Transverse colon (tissue), 4 donors: ENCODE measurements around the gene TMEM229B. TPM values are rescaled to one million over a fixed set of nuclear protein-coding genes. Genes with fewer than 3 reads are reported as not detected.
A peak's percentile ranks its signal among the peaks of the same experiment; 100 is the strongest.

Experiments used
- DNase-seq: peaks from one replicate; pipeline ENCODE4 v3.0.0-alpha.2; 2019
- H3K27ac ChIP-seq, 4 donors: fragments of 200-600 bp; sonication (generic); 2 replicates each; pipeline ENCODE4 v1.5.1; 2016 to 2018; ENCODE audit warnings: inconsistent platforms in 4 of 4
- H3K27me3 ChIP-seq: fragments of 200-600 bp; sonication (generic); 2 replicates; pipeline ENCODE4 v1.5.1; 2017; ENCODE audit warnings: inconsistent platforms
- H3K36me3 ChIP-seq, 4 donors: fragments of 200-600 bp; sonication (generic); 2 replicates each; pipeline ENCODE4 v1.5.1; 2017 to 2019; ENCODE audit warnings: inconsistent platforms in 4 of 4
- H3K4me1 ChIP-seq, 4 donors: fragments of 200-600 bp; sonication (generic); 2 replicates each; pipeline ENCODE4 v1.5.1; 2017 to 2020; ENCODE audit warnings: inconsistent platforms in 4 of 4
- H3K4me3 ChIP-seq, 4 donors: fragments of 200-600 bp; sonication (generic); 1 replicate in 1 of 4; 2 replicates in 3 of 4; pipeline versions ENCODE4 v1.5.1 to v1.6.1; 2017 to 2019; ENCODE audit warnings: inconsistent platforms in 4 of 4
- H3K9me3 ChIP-seq, 2 donors: fragments of 200-600 bp; sonication (generic); 2 replicates each; pipeline ENCODE4 v1.5.1; 2017 to 2019; ENCODE audit warnings: inconsistent platforms in 2 of 2
- CTCF ChIP-seq, 5 experiments: fragments of 200-600 bp in 3 of 5; fragments of 450-650 bp in 2 of 5; sonication (generic) in 3 of 5; IDR thresholded peaks; 1 replicate in 2 of 5; 2 replicates in 3 of 5; pipeline ENCODE4 v1.5.1; 2016 to 2017; ENCODE audit warnings: antibody characterized with exemption in 5 of 5, inconsistent platforms in 3 of 5, mild to moderate bottlenecking in 2 of 5, moderate library complexity in 1 of 5
- EP300 ChIP-seq: sonication (generic); formaldehyde crosslinking; IDR thresholded peaks from one replicate; pipeline ENCODE4 v1.6.1; 2017; ENCODE audit warnings: antibody characterized with exemption, low read depth
- POLR2A ChIP-seq: fragments of 450-650 bp; IDR thresholded peaks from one replicate; pipeline ENCODE4 v1.6.1; 2016; ENCODE audit warnings: antibody characterized with exemption, mild to moderate bottlenecking, moderate library complexity
- POLR2AphosphoS5 ChIP-seq, 3 donors: sonication (generic); formaldehyde crosslinking; IDR thresholded peaks; one replicate each; pipeline ENCODE4 v1.6.1; 2016; ENCODE audit warnings: antibody characterized with exemption in 3 of 3
- WGBS, 2 donors: methylation state at CpG; one replicate each; pipeline ENCODE4 v1.1.5; 2018; ENCODE audit warnings: low coverage in 1 of 2; 5-methylcytosine and 5-hydroxymethylcytosine counted together
- in situ Hi-C, 4 donors: fragments of 200-750 bp; cut with MboI; loops; one replicate each; pipeline versions ENCODE4 v1.15.0 to v1.15.1; 2017; ENCODE audit warnings: low sequenced_read_pairs in 3 of 4, low pct_ligation_motif_present in 1 of 4, low pct_unique_long_range_greater_than_20kb in 1 of 4
- intact Hi-C: fragments of 100-400 bp; cut with DNase I; formaldehyde crosslinking; loops from one replicate; pipeline ENCODE4 v1.15.1; 2023; ENCODE audit warnings: low total_unique reads
- total RNA-seq, 4 donors: library from RNA; depleted of rRNA; stranded (reverse); fragments of >200 nt; gene quantifications; one replicate each; pipeline ENCODE4 v1.1.0, GENCODE V29; 2016

TMEM229B gene
- total RNA-seq, 4 donors from 2014 or later = 3.7 to 13.5 (median 7.4) TPM

GRCh38 chr14:67472726-67473125 is 15.8 kb downstream of the TMEM229B start:
- no peak overlapping the region for H3K27ac ChIP-seq
- TF ChIP-seq POLR2AphosphoS5 (IDR thresholded peaks at IDR 0.05) (no peak), CTCF (IDR thresholded peaks at IDR 0.05) (no peak), POLR2A (no peak), EP300 (no peak)
- H3K4me3 ChIP-seq = no peak overlapping the region
- no peaks in the 10 kb centered on the region for H3K27me3 ChIP-seq
- in situ Hi-C loops = loop anchor here in 1 of 4 donors (25.0 kb wide), 1 partner anchor 90 kb away; no protein-coding TSS in a partner anchor
- H3K9me3 ChIP-seq = no peaks in the 10 kb centered on the region
- intact Hi-C loops = no loop called here
- no peaks in the 10 kb centered on the region for H3K36me3 ChIP-seq
- peaks cover 0 to 10% (median 5%) of the 10 kb centered on the region in 4 donors for H3K4me1 ChIP-seq
- 92% methylated on average over 10 of the region's 10 CpGs; no CpG with 5 or more reads in 1 of the 2 donors for WGBS, 2 donors
- DNase-seq = no peak

DNA sequence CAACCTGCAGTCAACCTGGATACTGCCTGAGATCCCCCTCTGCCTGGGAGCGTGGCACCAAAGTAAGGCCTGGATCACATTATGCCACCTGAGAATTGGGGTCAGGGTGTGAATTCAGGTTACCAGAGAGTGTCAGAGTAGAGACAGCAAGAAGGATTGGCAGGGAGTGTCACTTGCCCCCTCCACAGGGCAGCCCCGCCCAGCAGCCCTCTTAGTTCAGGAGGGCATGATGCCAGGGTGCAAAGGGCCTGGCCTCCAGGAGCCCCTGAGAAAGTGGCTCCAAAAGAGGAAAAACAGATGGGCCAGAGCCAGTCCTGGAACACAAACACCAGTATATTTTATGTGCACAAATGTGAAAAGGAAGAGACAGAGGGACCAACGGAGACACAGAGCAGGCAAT is 18.6 kb downstream of the TMEM229B start:
- intact Hi-C loops (no loop called here), in situ Hi-C loops (loop anchor here in 1 of 4 donors (25.0 kb wide), 1 partner anchor 92 kb away; no protein-coding TSS in a partner anchor)
- Histone ChIP-seq H3K36me3 (no peaks in the 10 kb centered on the region), H3K27ac (no peak overlapping the region), H3K9me3 (no peaks in the 10 kb centered on the region), H3K4me1 (peaks cover 0 to 14% (median 5%) of the 10 kb centered on the region in 4 donors), H3K27me3 (no peaks in the 10 kb centered on the region), H3K4me3 (no peak overlapping the region)
- TF ChIP-seq POLR2A (no peak), POLR2AphosphoS5 (IDR thresholded peaks at IDR 0.05) (no peak), CTCF (IDR thresholded peaks at IDR 0.05) (no peak)
- DNase-seq = no peak
- 77% methylated on average over 3 of the region's 3 CpGs; no CpG with 5 or more reads in 1 of the 2 donors for WGBS, 2 donors

- Histone ChIP-seq H3K4me3 (no peak overlapping the region), H3K4me1 (peaks cover 0 to 14% (median 5%) of the 10 kb centered on the region in 4 donors), H3K9me3 (no peaks in the 10 kb centered on the region), H3K36me3 (no peaks in the 10 kb centered on the region), H3K27me3 (no peaks in the 10 kb centered on the region), H3K27ac (peak overlapping the region; percentile 17 to 51 (median 41))
- DNase-seq = peak; percentile 45
- no peak for TF ChIP-seq EP300
- TF ChIP-seq POLR2A = no peak
- no peak for TF ChIP-seq POLR2AphosphoS5 (IDR thresholded peaks at IDR 0.05)
- TF ChIP-seq CTCF (IDR thresholded peaks at IDR 0.05) = no peak
- 57 to 83% methylated on average over 5 to 6 of the region's 6 CpGs for WGBS, 2 donors
- in situ Hi-C loops = loop anchor here in 1 of 4 donors (25.0 kb wide), 1 partner anchor 94 kb away; no protein-coding TSS in a partner anchor
- intact Hi-C loops = no loop called here
Measured at GRCh38 chr14:67468378-67468730, 20.2 kb downstream of the TMEM229B start.

GRCh38 chr14:67467134-67467533 is 21.4 kb downstream of the TMEM229B start:
- WGBS, 2 donors = 57 to 73% methylated on average over 1 of the region's 1 CpG

More at GRCh38 chr14:67467134-67467533, 21.4 kb downstream of the TMEM229B start:
- Histone ChIP-seq H3K27me3 (no peaks in the 10 kb centered on the region), H3K9me3 (no peaks in the 10 kb centered on the region), H3K27ac (no peak overlapping the region), H3K4me1 (peaks cover 0 to 14% (median 5%) of the 10 kb centered on the region in 4 donors), H3K36me3 (no peaks in the 10 kb centered on the region), H3K4me3 (no peak overlapping the region)
- intact Hi-C loops = no loop called here
- no peak for TF ChIP-seq EP300
- TF ChIP-seq CTCF (IDR thresholded peaks at IDR 0.05) = no peak
- no peak for TF ChIP-seq POLR2A
- no peak for TF ChIP-seq POLR2AphosphoS5 (IDR thresholded peaks at IDR 0.05)
- in situ Hi-C loops = loop anchor here in 1 of 4 donors (25.0 kb wide), 1 partner anchor 95 kb away; no protein-coding TSS in a partner anchor
- DNase-seq = no peak
